IMR-90 (cell line): ENCODE results near the gene YWHAG. TPM values are rescaled to one million over a fixed set of nuclear protein-coding genes. Genes with fewer than 3 reads are reported as not detected.

ENCODE experiments used
- ATAC-seq: fragments of 200-7000 bp; cut with Tn5 transposase; 2 replicates; pipeline ENCODE4 v1.9.1; 2020; ENCODE audit warnings: low read depth, mild to moderate bottlenecking, moderate library complexity
- BruUV-seq: library from RNA; stranded (reverse); fragments of 400-500 nt; replicated peaks from 2 replicates; lab custom pipeline; 2021; lab: Mats Ljungman, UMichigan
- CTCF ChIA-PET: fragments of 300-600 bp; formaldehyde crosslinking; extraction: SDS; loops from one replicate; lab custom pipeline; 2021; ENCODE audit warnings: antibody characterized with exemption; lab: Yijun Ruan, JAX
- POLR2A ChIA-PET: fragments of 300-600 bp; sonication (Branson Sonifier 250); formaldehyde crosslinking; loops from one replicate; lab custom pipeline; 2022; ENCODE audit warnings: antibody characterized with exemption; ENCODE audit not compliant: unreplicated experiment; lab: Charles Lee
- DNase-seq: peaks from one replicate; pipeline ENCODE4 v3.0.0; 2013
- H2AFZ ChIP-seq: replicated peaks from 2 replicates; pipeline ENCODE3; 2013; ENCODE audit warnings: low read length, mild to moderate bottlenecking; ENCODE audit not compliant: poor library complexity
- H2AK5ac ChIP-seq: 2 replicates; pipeline ENCODE4 v1.6.1; 2013; ENCODE audit warnings: low read depth, low read length, inconsistent platforms
- H2AK9ac ChIP-seq: replicated peaks from 2 replicates; pipeline ENCODE3; 2013; ENCODE audit warnings: mild to moderate bottlenecking, low read depth, low read length, moderate library complexity; ENCODE audit not compliant: poor library complexity
- H2BK120ac ChIP-seq: 2 replicates; pipeline ENCODE4 v1.6.1; 2013; ENCODE audit warnings: low read depth, low read length, inconsistent platforms
- H2BK15ac ChIP-seq: 3 replicates; pipeline ENCODE4 v1.6.1; 2013; ENCODE audit warnings: low read depth, low read length, inconsistent platforms
- H2BK20ac ChIP-seq: 2 replicates; pipeline ENCODE4 v1.6.1; 2013; ENCODE audit warnings: low read depth, mild to moderate bottlenecking, inconsistent platforms, low read length, moderate library complexity
- H2BK5ac ChIP-seq: 2 replicates; pipeline ENCODE4 v1.6.1; 2013; ENCODE audit warnings: mild to moderate bottlenecking, low read depth, low read length, inconsistent platforms; ENCODE audit not compliant: poor library complexity, severe bottlenecking
- H3K14ac ChIP-seq: replicated peaks from 2 replicates; pipeline ENCODE4 v1.6.1; 2013; ENCODE audit warnings: low read depth, low read length, inconsistent platforms
- H3K18ac ChIP-seq: 2 replicates; pipeline ENCODE4 v1.6.1; 2013; ENCODE audit warnings: low read depth, low read length, control low read depth
- H3K23ac ChIP-seq: 2 replicates; pipeline ENCODE4 v1.6.1; 2013; ENCODE audit warnings: low read depth, low read length, inconsistent platforms
- H3K27ac ChIP-seq: 2 replicates; pipeline ENCODE4 v1.5.1; 2013; ENCODE audit warnings: mild to moderate bottlenecking, control low read depth, low read length; ENCODE audit not compliant: insufficient read depth
- H3K27me3 ChIP-seq: 2 replicates; pipeline ENCODE4 v1.6.1; 2013; ENCODE audit warnings: low read length; ENCODE audit not compliant: control insufficient read depth, insufficient read depth
- H3K36me3 ChIP-seq: 2 replicates; pipeline ENCODE4 v1.6.1; 2013; ENCODE audit warnings: low read length, mixed read lengths; ENCODE audit not compliant: control insufficient read depth, insufficient read depth
- H3K4ac ChIP-seq: 2 replicates; pipeline ENCODE4 v1.6.1; 2013; ENCODE audit warnings: low read depth, low read length, inconsistent platforms
- H3K4me1 ChIP-seq: 2 replicates; pipeline ENCODE4 v1.6.1; 2013; ENCODE audit warnings: low read length, mixed read lengths; ENCODE audit not compliant: control insufficient read depth, insufficient read depth
- H3K4me2 ChIP-seq: 2 replicates; pipeline ENCODE4 v1.6.1; 2013; ENCODE audit warnings: low read depth, mild to moderate bottlenecking, control low read depth, low read length, moderate library complexity
- H3K4me3 ChIP-seq: 2 replicates; pipeline ENCODE4 v1.5.1; 2013; ENCODE audit warnings: low read depth, mild to moderate bottlenecking, control low read depth, low read length, moderate library complexity; ENCODE audit not compliant: insufficient read depth
- H3K56ac ChIP-seq: 2 replicates; pipeline ENCODE4 v1.6.1; 2013; ENCODE audit warnings: low read length, inconsistent platforms; ENCODE audit not compliant: insufficient read depth; ENCODE audit errors: extremely low read depth
- H3K79me1 ChIP-seq, 2 experiments: 2 replicates each; pipeline ENCODE4 v1.6.1; 2013; ENCODE audit warnings: low read length in 2 of 2, inconsistent platforms in 1 of 2, low read depth in 1 of 2
- H3K9ac ChIP-seq: 2 replicates; pipeline ENCODE4 v1.6.1; 2013; ENCODE audit warnings: low read depth, low read length, control low read depth
- H3K9me1 ChIP-seq: 2 replicates; pipeline ENCODE4 v1.6.1; 2013; ENCODE audit warnings: low read length, inconsistent platforms; ENCODE audit not compliant: insufficient read depth
- H3K9me3 ChIP-seq: 2 replicates; pipeline ENCODE4 v1.6.1; 2013; ENCODE audit warnings: low read length; ENCODE audit not compliant: control insufficient read depth, insufficient read depth
- H4K20me1 ChIP-seq: 2 replicates; pipeline ENCODE4 v1.6.1; 2013; ENCODE audit warnings: low read length, inconsistent platforms; ENCODE audit not compliant: insufficient read depth
- H4K5ac ChIP-seq: 2 replicates; pipeline ENCODE4 v1.6.1; 2013; ENCODE audit warnings: mild to moderate bottlenecking, low read depth, low read length, control low read depth
- H4K8ac ChIP-seq, 2 experiments: 2 replicates each; pipeline ENCODE4 v1.6.1; 2013; ENCODE audit warnings: low read depth in 2 of 2, low read length in 2 of 2, control low read depth in 1 of 2, inconsistent platforms in 1 of 2
- H4K91ac ChIP-seq: 2 replicates; pipeline ENCODE4 v1.6.1; 2013; ENCODE audit warnings: low read depth, low read length, inconsistent platforms; ENCODE audit not compliant: insufficient read depth
- MAZ ChIP-seq: IDR thresholded peaks from 2 replicates; pipeline ENCODE4 v1.6.1; 2012; ENCODE audit warnings: low read depth, mild to moderate bottlenecking, low read length, improper control_type of control experiment, moderate library complexity, borderline replicate concordance
- MXI1 ChIP-seq: IDR thresholded peaks from 2 replicates; pipeline ENCODE4 v1.6.1; 2012; ENCODE audit warnings: low read depth, mild to moderate bottlenecking, low read length, moderate library complexity, borderline replicate concordance
- NFE2L2 ChIP-seq: fragments of 150-350 bp; IDR thresholded peaks from 2 replicates; pipeline ENCODE4 v1.6.1; 2016; ENCODE audit warnings: low read depth, mild to moderate bottlenecking, low read length
- RAD21 ChIP-seq: IDR thresholded peaks from 2 replicates; pipeline ENCODE4 v1.6.1; 2012; ENCODE audit warnings: low read length, improper control_type of control experiment
- WGBS, 2 experiments: methylation state at CpG; one replicate each; pipeline versions ENCODE4 v1.1.5 to v1.1.7; 2013; ENCODE audit warnings: missing lambda C conversion rate in 2 of 2; ENCODE audit not compliant: insufficient read length in 1 of 2; ENCODE audit errors: extremely low coverage in 2 of 2; 5-methylcytosine and 5-hydroxymethylcytosine counted together
- dilution Hi-C: fragments of 300-500 bp; cut with HindIII; formaldehyde crosslinking; loops from one replicate; pipeline ENCODE4 v1.14.3; 2018; ENCODE audit warnings: low sequenced_read_pairs; ENCODE audit not compliant: unreplicated experiment
- in situ Hi-C: fragments of 300-500 bp; cut with MboI; formaldehyde crosslinking; loops from 3 replicates; pipeline ENCODE4 v1.14.3; 2019; ENCODE audit warnings: low sequenced_read_pairs, inconsistent platforms, mixed read lengths
- intact Hi-C: fragments of 100-400 bp; cut with micrococcal nuclease; formaldehyde crosslinking; loops from 2 replicates; pipeline ENCODE4 v1.10.0; 2022
- polyA plus RNA-seq, 3 experiments: library from polyadenylated mRNA; depleted of rRNA; stranded (reverse); fragments of >200 nt; gene quantifications; 2 replicates each; pipeline ENCODE4 v1.2.3, GENCODE V29; 2012; ENCODE audit warnings: low replicate concordance in 1 of 3
- total RNA-seq: library from RNA; depleted of rRNA; stranded (reverse); fragments of >200 nt; gene quantifications from 2 replicates; pipeline ENCODE4 v1.2.3, GENCODE V29; 2012
- TF ChIP-seq, protein P1 (sequence below): fragments of 150-350 bp; IDR thresholded peaks from 2 replicates; pipeline ENCODE4 v1.6.1; 2017; ENCODE audit warnings: mild to moderate bottlenecking, antibody characterized with exemption, low read length, low read depth

Gene YWHAG
- total and polyA plus RNA-seq, 2 of the 4 experiments (the other 2 are of a cell fraction): 40.1 to 64.9 TPM

DNA sequence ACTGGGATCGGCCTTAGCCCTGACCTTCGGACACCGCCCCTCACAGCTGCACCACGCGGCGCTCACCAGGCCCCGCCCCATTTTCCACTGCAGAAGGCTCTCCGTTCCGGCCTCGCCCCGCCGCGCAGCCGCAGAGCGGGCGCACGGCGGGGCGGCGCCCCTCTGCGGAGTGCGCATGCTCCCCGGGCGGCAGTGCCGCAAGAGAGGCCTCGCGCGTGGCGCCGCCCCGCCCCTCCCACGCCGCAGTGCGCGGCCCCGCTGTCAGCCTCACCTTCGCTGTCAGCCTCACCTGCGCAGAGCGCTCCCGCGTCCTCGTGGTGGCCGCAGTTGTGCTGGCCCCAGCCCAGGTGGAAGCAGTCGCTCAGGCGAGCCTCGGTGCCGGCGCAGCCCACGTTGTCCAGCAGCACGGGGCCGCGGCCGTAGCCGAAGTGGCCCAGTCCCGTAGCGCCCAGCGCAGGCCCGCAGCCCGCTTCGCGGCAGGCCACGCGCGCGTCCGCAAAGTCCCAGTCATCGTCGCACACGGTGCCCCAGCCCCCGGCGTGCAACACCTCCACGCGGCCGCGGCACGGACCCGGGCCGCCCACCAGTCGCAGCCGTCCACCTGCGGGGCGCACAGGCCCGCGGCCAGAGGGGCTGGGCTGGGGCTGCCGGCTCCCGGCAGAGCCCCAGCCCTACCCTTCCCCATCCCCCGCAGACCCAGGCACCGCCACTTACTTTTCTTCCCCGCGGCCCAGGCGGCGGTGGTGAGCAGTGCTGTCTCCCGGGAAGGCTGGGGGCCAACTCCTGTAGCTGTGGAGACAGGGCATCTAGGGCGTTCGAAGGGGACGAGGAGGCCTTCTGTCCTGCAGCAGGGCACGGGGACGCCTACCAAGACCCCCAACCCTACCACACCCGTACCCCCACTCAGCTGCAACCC lies 34.6 kb upstream of the YWHAG start:
- in situ Hi-C loops: no loop called here
- POLR2A ChIA-PET: interaction anchor here (0.6 kb wide), 1 partner anchor 15 kb away, joined by 3 read pairs; no protein-coding TSS in a partner anchor

More for the DNA sequence above, 34.6 kb upstream of the YWHAG start:
- Histone ChIP-seq H3K23ac (peak overlapping the region; percentile 87), H2AK5ac (peak overlapping the region; percentile 88), H2BK20ac (peak overlapping the region; percentile 73; the same call in 1 of the 2 replicates), H3K9me3 (no peaks in the 10 kb centered on the region), H4K5ac (peak overlapping the region; percentile 97), H3K4me2 (peak overlapping the region; percentile 96), H3K4ac (peak overlapping the region; percentile 90), H3K36me3 (no peaks in the 10 kb centered on the region), H3K9ac (peak overlapping the region; percentile 87), H4K8ac (peak overlapping the region; percentile 92 to 98), H2AFZ (peak overlapping the region; percentile 98), H3K14ac (peak overlapping the region; percentile 90), H3K4me1 (peaks cover 20% of the 10 kb centered on the region), H3K27me3 (no peaks in the 10 kb centered on the region; the same call in 1 of the 2 replicates), H4K20me1 (no peaks in the 10 kb centered on the region), H3K18ac (peak overlapping the region; percentile 86), H3K56ac (peak overlapping the region; percentile 22; the same call in 1 of the 2 replicates), H3K4me3 (peak overlapping the region; percentile 94), H3K27ac (peak overlapping the region; percentile 82), H2AK9ac (peak overlapping the region; percentile 96), H3K9me1 (peaks cover 21% of the 10 kb centered on the region), H4K91ac (peak overlapping the region; percentile 97), H3K79me1 (peaks cover 0 to 5% of the 10 kb centered on the region in 2 experiments; a peak in 1 of 4 replicates), H2BK120ac (peak overlapping the region; percentile 81), H2BK5ac (peak overlapping the region; percentile 83), H2BK15ac (peak overlapping the region; percentile 84; the same call in 2 of the 3 replicates)
- peak; percentile 95 for ATAC-seq
- no peak for TF ChIP-seq RAD21
- TF ChIP-seq MAZ: peak; percentile 36; the same call in 1 of the 2 replicates
- peak; percentile 82; the same call in 1 of the 2 replicates for TF ChIP-seq MXI1
- TF ChIP-seq, protein P1, sequence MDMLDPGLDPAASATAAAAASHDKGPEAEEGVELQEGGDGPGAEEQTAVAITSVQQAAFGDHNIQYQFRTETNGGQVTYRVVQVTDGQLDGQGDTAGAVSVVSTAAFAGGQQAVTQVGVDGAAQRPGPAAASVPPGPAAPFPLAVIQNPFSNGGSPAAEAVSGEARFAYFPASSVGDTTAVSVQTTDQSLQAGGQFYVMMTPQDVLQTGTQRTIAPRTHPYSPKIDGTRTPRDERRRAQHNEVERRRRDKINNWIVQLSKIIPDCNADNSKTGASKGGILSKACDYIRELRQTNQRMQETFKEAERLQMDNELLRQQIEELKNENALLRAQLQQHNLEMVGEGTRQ: peak; percentile 55; the same call in 1 of the 2 replicates
- no peak for TF ChIP-seq NFE2L2
- peak; percentile 71 for DNase-seq
- intact Hi-C loops (no loop called here), dilution Hi-C loops (no loop called here)
- WGBS, 2 experiments: 1% methylated on average over 44 of the region's 99 CpGs; no CpG with 5 or more reads in 1 of the 2 experiments
- CTCF ChIA-PET: interaction anchor here (0.6 kb wide), 1 partner anchor 10 kb away, joined by 3 read pairs; no protein-coding TSS in a partner anchor
- BruUV-seq: no TSS peak
